Chondrocyte (in vitro differentiated cells): ENCODE data around the gene SLU7. TPM values are rescaled to one million over a fixed set of nuclear protein-coding genes. Genes with fewer than 3 reads are reported as not detected.
"Not testable (repeated sequence)": the region's sequence is repeated elsewhere in the genome, so short reads cannot be mapped to it uniquely, and the experiment has no call there.

Source experiments
- DNase-seq: peaks from one replicate; pipeline ENCODE4 v3.0.0; 2021; ENCODE audit warnings: mixed read lengths, low spot score
- H3K27ac Mint-ChIP-seq: one replicate; pipeline ENCODE4 v1.8.0; 2021; ENCODE audit warnings: mild to moderate bottlenecking, moderate library complexity, mixed read lengths; ENCODE audit not compliant: unreplicated experiment
- H3K27me3 Mint-ChIP-seq: 2 replicates; pipeline ENCODE4 v1.8.0; 2021; ENCODE audit warnings: low read depth, mixed read lengths
- H3K36me3 Mint-ChIP-seq: 2 replicates; pipeline ENCODE4 v1.8.0; 2021; ENCODE audit warnings: low read depth, mixed read lengths
- H3K4me1 Mint-ChIP-seq: 2 replicates; pipeline ENCODE4 v1.8.0; 2021; ENCODE audit warnings: low read depth, mild to moderate bottlenecking, mixed read lengths
- H3K4me3 Mint-ChIP-seq: one replicate; pipeline ENCODE4 v1.8.0; 2021; ENCODE audit warnings: mild to moderate bottlenecking, moderate library complexity, mixed read lengths; ENCODE audit not compliant: unreplicated experiment
- H3K9me3 Mint-ChIP-seq: 2 replicates; pipeline ENCODE4 v1.8.0; 2021; ENCODE audit warnings: low read depth, mixed read lengths
- total RNA-seq: library from RNA; stranded (reverse); gene quantifications from 3 replicates; pipeline ENCODE4 v1.2.1, GENCODE V29; 2021
- TF ChIP-seq, protein P1 (sequence below): fragments of 200-600 bp; sonication (generic); IDR thresholded peaks from 2 replicates; pipeline ENCODE4 v1.5.0; 2021; ENCODE audit warnings: antibody characterized with exemption, mild to moderate bottlenecking, moderate library complexity

The SLU7 gene
- total RNA-seq, 1 donor from 2014 or later = 29.5 TPM

DNA sequence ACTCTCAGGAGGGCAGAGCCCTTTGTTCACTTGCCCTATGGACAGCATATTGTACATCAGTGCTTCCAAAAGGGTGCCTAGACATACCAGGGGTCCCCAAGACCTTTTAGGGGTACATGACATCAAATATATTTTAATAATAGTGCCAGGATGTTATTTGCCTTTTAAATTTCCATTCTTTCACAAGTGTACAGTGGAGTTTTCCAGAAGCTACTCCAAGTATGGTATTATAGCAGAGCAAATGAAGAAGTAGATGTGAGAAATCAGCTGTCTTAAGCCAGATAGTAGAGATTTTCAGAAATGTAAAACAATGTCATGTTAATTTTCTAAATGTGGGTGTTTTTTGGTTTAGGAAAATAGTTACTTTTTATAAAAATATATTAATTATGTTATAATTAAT is 18.4 kb upstream of the SLU7 start:
- H3K4me1 Mint-ChIP-seq = peaks cover 10% of the 10 kb centered on the region
- H3K4me3 Mint-ChIP-seq = no peak overlapping the region
- H3K9me3 Mint-ChIP-seq = no peaks in the 10 kb centered on the region
- no peaks in the 10 kb centered on the region for H3K36me3 Mint-ChIP-seq
- H3K27me3 Mint-ChIP-seq = peaks cover 22% of the 10 kb centered on the region
- H3K27ac Mint-ChIP-seq = no peak overlapping the region
- no peak for DNase-seq
- TF ChIP-seq, protein P1, sequence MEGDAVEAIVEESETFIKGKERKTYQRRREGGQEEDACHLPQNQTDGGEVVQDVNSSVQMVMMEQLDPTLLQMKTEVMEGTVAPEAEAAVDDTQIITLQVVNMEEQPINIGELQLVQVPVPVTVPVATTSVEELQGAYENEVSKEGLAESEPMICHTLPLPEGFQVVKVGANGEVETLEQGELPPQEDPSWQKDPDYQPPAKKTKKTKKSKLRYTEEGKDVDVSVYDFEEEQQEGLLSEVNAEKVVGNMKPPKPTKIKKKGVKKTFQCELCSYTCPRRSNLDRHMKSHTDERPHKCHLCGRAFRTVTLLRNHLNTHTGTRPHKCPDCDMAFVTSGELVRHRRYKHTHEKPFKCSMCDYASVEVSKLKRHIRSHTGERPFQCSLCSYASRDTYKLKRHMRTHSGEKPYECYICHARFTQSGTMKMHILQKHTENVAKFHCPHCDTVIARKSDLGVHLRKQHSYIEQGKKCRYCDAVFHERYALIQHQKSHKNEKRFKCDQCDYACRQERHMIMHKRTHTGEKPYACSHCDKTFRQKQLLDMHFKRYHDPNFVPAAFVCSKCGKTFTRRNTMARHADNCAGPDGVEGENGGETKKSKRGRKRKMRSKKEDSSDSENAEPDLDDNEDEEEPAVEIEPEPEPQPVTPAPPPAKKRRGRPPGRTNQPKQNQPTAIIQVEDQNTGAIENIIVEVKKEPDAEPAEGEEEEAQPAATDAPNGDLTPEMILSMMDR = no peak

DNA sequence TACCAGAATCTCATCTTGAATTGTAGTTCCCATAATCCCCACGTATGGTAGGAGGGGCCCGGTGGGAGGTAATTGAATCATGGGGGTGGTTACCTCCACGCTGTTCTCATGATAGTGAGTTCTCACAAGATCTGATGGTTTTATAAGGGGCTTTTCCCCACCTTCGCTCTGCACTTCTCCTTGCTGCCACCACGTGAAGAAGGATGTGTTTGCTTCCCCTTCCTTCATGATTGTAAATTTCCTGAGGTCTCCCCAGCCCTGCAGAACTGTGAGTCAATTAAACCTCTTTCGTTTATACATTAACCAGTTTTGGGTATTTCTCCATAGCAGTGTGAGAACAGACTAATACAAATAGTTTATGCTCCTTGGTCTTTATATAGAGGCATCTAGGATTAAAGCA is 17.8 kb upstream of the SLU7 start:
- H3K4me3 Mint-ChIP-seq, H3K36me3 Mint-ChIP-seq, DNase-seq, H3K9me3 Mint-ChIP-seq, H3K27ac Mint-ChIP-seq: not testable (repeated sequence)
- Mint-ChIP-seq H3K4me1 (peaks cover 10% of the 10 kb centered on the region), H3K27me3 (peaks cover 22% of the 10 kb centered on the region)

DNA sequence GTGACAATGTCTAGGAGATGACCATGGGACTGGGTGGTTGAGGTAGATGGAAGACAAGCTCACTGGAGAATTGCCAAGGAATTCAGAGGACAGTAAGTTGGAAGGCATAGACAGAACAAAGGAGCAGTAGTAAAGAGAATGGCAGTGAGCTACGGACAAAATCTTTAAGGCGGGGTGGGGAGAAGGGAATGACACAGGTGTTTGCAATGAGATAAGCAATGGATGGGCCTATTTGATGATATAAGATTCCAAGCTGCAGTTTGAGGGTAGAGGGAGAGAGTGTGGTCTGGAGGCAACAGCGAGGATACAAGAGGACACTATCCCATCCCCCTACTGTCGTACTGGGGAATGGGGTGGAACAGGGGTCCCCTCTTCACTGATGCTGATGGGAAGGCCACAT is 17.1 kb upstream of the SLU7 start:
- Mint-ChIP-seq H3K36me3 (no peaks in the 10 kb centered on the region), H3K9me3 (no peaks in the 10 kb centered on the region), H3K27ac (no peak overlapping the region), H3K4me3 (no peak overlapping the region), H3K4me1 (peaks cover 10% of the 10 kb centered on the region), H3K27me3 (peaks cover 22% of the 10 kb centered on the region)
- no peak for DNase-seq
- TF ChIP-seq, protein P1 = no peak

DNA sequence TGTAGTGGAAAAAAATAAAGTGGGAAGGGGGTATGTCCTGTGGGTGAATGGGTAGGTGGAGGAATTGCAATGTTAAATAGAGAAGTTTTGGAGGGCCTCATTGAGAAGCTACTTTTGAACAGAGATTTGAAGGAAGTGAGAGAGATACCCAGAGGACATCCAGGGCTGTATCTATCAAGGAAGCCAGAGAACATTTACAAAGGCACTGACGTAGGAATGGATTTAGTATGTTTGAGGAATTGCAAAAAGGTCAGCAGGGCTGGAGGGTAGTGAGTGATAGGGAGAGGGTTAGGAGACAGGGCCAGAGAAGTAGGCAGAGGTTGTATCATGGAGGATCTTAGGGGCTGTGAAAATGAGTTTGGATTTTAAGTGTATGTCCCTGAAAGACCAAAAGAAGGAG is 16.7 kb upstream of the SLU7 start:
- TF ChIP-seq, protein P1 = no peak
- Mint-ChIP-seq H3K36me3 (no peaks in the 10 kb centered on the region), H3K9me3 (no peaks in the 10 kb centered on the region), H3K27me3 (peaks cover 22% of the 10 kb centered on the region), H3K4me1 (peaks cover 10% of the 10 kb centered on the region), H3K27ac (no peak overlapping the region), H3K4me3 (no peak overlapping the region)
- DNase-seq = no peak

DNA sequence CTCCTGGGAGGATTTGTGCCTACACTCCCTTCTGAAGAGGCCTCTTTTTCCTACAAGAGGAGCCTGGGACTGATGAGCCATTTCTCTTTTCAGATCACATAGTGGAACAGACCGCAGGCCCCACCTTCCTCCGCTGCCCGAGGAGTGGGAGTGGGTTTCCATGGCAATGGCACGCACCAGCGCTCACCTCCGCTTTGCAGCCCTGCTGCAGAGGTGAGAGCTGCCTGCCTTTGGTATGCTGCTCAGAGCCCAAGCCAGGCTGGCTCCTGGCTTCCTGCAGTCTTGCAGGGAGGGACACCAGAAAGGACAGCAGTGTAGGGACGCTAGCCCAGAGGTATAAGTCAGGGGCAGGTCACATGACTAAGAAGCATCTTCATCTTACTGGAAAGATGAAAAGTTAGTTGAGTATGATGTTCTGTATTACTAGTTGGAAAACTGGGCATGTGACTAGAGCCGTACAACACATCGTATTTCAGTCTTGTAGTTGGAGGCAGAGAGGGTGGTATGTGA is 15.2 kb upstream of the SLU7 start:
- H3K9me3 Mint-ChIP-seq = no peaks in the 10 kb centered on the region

GRCh38 chr5:160432787-160433186 is 13.9 kb upstream of the SLU7 start:
- Mint-ChIP-seq H3K4me3 (no peak overlapping the region), H3K4me1 (no peaks in the 10 kb centered on the region), H3K27ac (no peak overlapping the region), H3K27me3 (peaks cover 16% of the 10 kb centered on the region), H3K9me3 (no peaks in the 10 kb centered on the region), H3K36me3 (no peaks in the 10 kb centered on the region)
- TF ChIP-seq, protein P1 = no peak
- no peak for DNase-seq

More for the DNA sequence above, 15.2 kb upstream of the SLU7 start:
- DNase-seq = no peak
- TF ChIP-seq, protein P1 = no peak
- no peak overlapping the region for H3K27ac Mint-ChIP-seq
- H3K4me3 Mint-ChIP-seq = no peak overlapping the region
- peaks cover 7% of the 10 kb centered on the region for H3K4me1 Mint-ChIP-seq
- peaks cover 20% of the 10 kb centered on the region for H3K27me3 Mint-ChIP-seq
- H3K36me3 Mint-ChIP-seq = no peaks in the 10 kb centered on the region
